ENCODE results near the gene SMCO4.

The SMCO4 gene

GRCh38 chr11:93528757-93529645 is 14.2 kb downstream of the SMCO4 start:
- no peak for DNase-seq
- TF ChIP-seq GATA1 (IDR thresholded peaks at IDR 0.05; ENCODE audit: low read depth, low read length) (no peak), POLR2A (IDR thresholded peaks at IDR 0.05; ENCODE audit: low read length) (no peak)

- DNase-seq = no peak
These were observed 14.9 kb downstream of the SMCO4 start for GRCh38 chr11:93528252-93528651.

GRCh38 chr11:93526641-93527583 is 16.3 kb downstream of the SMCO4 start:
- no peak for DNase-seq
- TF ChIP-seq GATA1 (IDR thresholded peaks at IDR 0.05; ENCODE audit: low read depth, low read length) = no peak
- TF ChIP-seq POLR2A (IDR thresholded peaks at IDR 0.05; ENCODE audit: low read length) = no peak

More at GRCh38 chr11:93528252-93528651, 14.9 kb downstream of the SMCO4 start:
- TF ChIP-seq POLR2A (IDR thresholded peaks at IDR 0.05; ENCODE audit: low read length) = no peak
- TF ChIP-seq GATA1 (IDR thresholded peaks at IDR 0.05; ENCODE audit: low read depth, low read length) = no peak

GRCh38 chr11:93526346-93526633 is 16.9 kb downstream of the SMCO4 start:
- DNase-seq = no peak
- TF ChIP-seq POLR2A (IDR thresholded peaks at IDR 0.05; ENCODE audit: low read length) (no peak), GATA1 (IDR thresholded peaks at IDR 0.05; ENCODE audit: low read depth, low read length) (no peak)

GRCh38 chr11:93525601-93526345 is 17.4 kb downstream of the SMCO4 start:
- TF ChIP-seq POLR2A (IDR thresholded peaks at IDR 0.05; ENCODE audit: low read length) (no peak), GATA1 (IDR thresholded peaks at IDR 0.05; ENCODE audit: low read depth, low read length) (no peak)
- no peak for DNase-seq

- TF ChIP-seq POLR2A (IDR thresholded peaks at IDR 0.05; ENCODE audit: low read length) = no peak
- no peak for TF ChIP-seq GATA1 (IDR thresholded peaks at IDR 0.05; ENCODE audit: low read depth, low read length)
- no peak for DNase-seq
These were observed 18.3 kb downstream of the SMCO4 start for GRCh38 chr11:93524858-93525257.

- no peak for DNase-seq
- no peak for TF ChIP-seq POLR2A (IDR thresholded peaks at IDR 0.05; ENCODE audit: low read length)
- TF ChIP-seq GATA1 (IDR thresholded peaks at IDR 0.05; ENCODE audit: low read depth, low read length) = no peak
These were observed 19.0 kb downstream of the SMCO4 start for GRCh38 chr11:93524173-93524536.

- DNase-seq = peak in 1 of 2 experiments; percentile 12
- no peak for TF ChIP-seq GATA1 (IDR thresholded peaks at IDR 0.05; ENCODE audit: low read depth, low read length)
- no peak for TF ChIP-seq POLR2A (IDR thresholded peaks at IDR 0.05; ENCODE audit: low read length)
These were observed 22.3 kb downstream of the SMCO4 start for GRCh38 chr11:93520726-93521509.

GRCh38 chr11:93519179-93519578 is 24.0 kb downstream of the SMCO4 start:
- TF ChIP-seq GATA1 (IDR thresholded peaks at IDR 0.05; ENCODE audit: low read depth, low read length) (no peak), POLR2A (IDR thresholded peaks at IDR 0.05; ENCODE audit: low read length) (no peak)
- no peak for DNase-seq

GRCh38 chr11:93518081-93518480 is 25.1 kb downstream of the SMCO4 start:
- TF ChIP-seq POLR2A (IDR thresholded peaks at IDR 0.05; ENCODE audit: low read length) = no peak
- no peak for TF ChIP-seq GATA1 (IDR thresholded peaks at IDR 0.05; ENCODE audit: low read depth, low read length)
- DNase-seq = no peak

GRCh38 chr11:93517611-93518010 is 25.6 kb downstream of the SMCO4 start:
- TF ChIP-seq GATA1 (IDR thresholded peaks at IDR 0.05; ENCODE audit: low read depth, low read length) = no peak
- TF ChIP-seq POLR2A (IDR thresholded peaks at IDR 0.05; ENCODE audit: low read length) = no peak
- no peak for DNase-seq

- no peak for DNase-seq
- TF ChIP-seq POLR2A (IDR thresholded peaks at IDR 0.05; ENCODE audit: low read length) (no peak), GATA1 (IDR thresholded peaks at IDR 0.05; ENCODE audit: low read depth, low read length) (no peak)
These were observed 26.1 kb downstream of the SMCO4 start for GRCh38 chr11:93517041-93517440.

GRCh38 chr11:93515441-93516025 is 27.7 kb downstream of the SMCO4 start:
- TF ChIP-seq GATA1 (IDR thresholded peaks at IDR 0.05; ENCODE audit: low read depth, low read length) = no peak
- no peak for TF ChIP-seq POLR2A (IDR thresholded peaks at IDR 0.05; ENCODE audit: low read length)

More at GRCh38 chr11:93515441-93516025, 27.7 kb downstream of the SMCO4 start:
- DNase-seq = no peak

Measured in erythroblast (primary cell).